Endothelial cell of umbilical vein (primary cell): Measurements from ENCODE around the gene WDR48. TPM values are rescaled to one million over a fixed set of nuclear protein-coding genes. Genes with fewer than 3 reads are reported as not detected.

ENCODE experiments used
- BruUV-seq: library from RNA; stranded (reverse); fragments of 400-500 nt; replicated peaks from 2 replicates; lab custom pipeline; 2021; lab: Mats Ljungman, UMichigan
- CTCF ChIA-PET: fragments of 300-600, 350-600 bp; sonication (Branson Sonifier 250); formaldehyde crosslinking; loops from one replicate; lab custom pipeline; 2021; ENCODE audit warnings: antibody characterized with exemption, inconsistent platforms; lab: Charles Lee
- POLR2A ChIA-PET: fragments of 300-600, 350-600 bp; sonication (Branson Sonifier 250); formaldehyde crosslinking; loops from one replicate; lab custom pipeline; 2021; ENCODE audit warnings: antibody characterized with exemption, inconsistent platforms; lab: Charles Lee
- DNase-seq: peaks from one replicate; pipeline ENCODE4 v3.0.0-alpha.2; 2011; ENCODE audit warnings: low read depth, low spot score
- FAIRE-seq: peaks from 2 replicates; lab custom pipeline; 2011; peaks lifted over from hg19 to GRCh38; lab: Jason Lieb, UNC
- H2AFZ ChIP-seq: 2 replicates; pipeline ENCODE4 v1.6.0; 2012; ENCODE audit warnings: low read depth, low read length, control low read depth, inconsistent platforms
- H3K27ac ChIP-seq: 2 replicates; pipeline ENCODE4 v1.5.1; 2011; ENCODE audit warnings: low read depth, mild to moderate bottlenecking, control low read depth, low read length, moderate library complexity; ENCODE audit not compliant: insufficient read depth
- H3K27me3 ChIP-seq, 2 experiments: 2 replicates each; pipeline versions ENCODE4 v1.6.0 to v1.6.1; 2011; ENCODE audit warnings: low read length in 2 of 2, mixed read lengths in 1 of 2; ENCODE audit not compliant: control insufficient read depth in 2 of 2, insufficient read depth in 2 of 2
- H3K36me3 ChIP-seq, 2 experiments: 2 replicates in 1 of 2; 3 replicates in 1 of 2; pipeline ENCODE4 v1.5.1; 2011; ENCODE audit warnings: low read length in 2 of 2, mild to moderate bottlenecking in 1 of 2, moderate library complexity in 1 of 2; ENCODE audit not compliant: control insufficient read depth in 2 of 2, insufficient read depth in 2 of 2; ENCODE audit errors: extremely low read depth in 1 of 2
- H3K4me1 ChIP-seq: 3 replicates; pipeline ENCODE4 v1.5.1; 2011; ENCODE audit warnings: mild to moderate bottlenecking, low read length; ENCODE audit not compliant: control insufficient read depth, insufficient read depth; ENCODE audit errors: extremely low read depth
- H3K4me2 ChIP-seq: 2 replicates; pipeline ENCODE4 v1.6.1; 2011; ENCODE audit warnings: low read length, control low read depth, mixed read lengths; ENCODE audit not compliant: insufficient read depth
- H3K4me3 ChIP-seq, 3 experiments: fragments of 200-600 bp in 1 of 3; sonication (generic), shearing (Covaris generic) in 1 of 3; replicated peaks in 1 of 3; 2 replicates each; pipeline ENCODE4 v1.5.1; 2011 to 2016; ENCODE audit warnings: control low read depth in 3 of 3, low read length in 3 of 3, mild to moderate bottlenecking in 2 of 3, inconsistent platforms in 1 of 3, low read depth in 1 of 3, moderate library complexity in 1 of 3; ENCODE audit not compliant: insufficient read depth in 1 of 3
- H3K79me2 ChIP-seq: 2 replicates; pipeline ENCODE4 v1.6.0; 2012; ENCODE audit warnings: low read length, inconsistent platforms; ENCODE audit not compliant: control insufficient read depth, insufficient read depth
- H3K9ac ChIP-seq: replicated peaks from 2 replicates; pipeline ENCODE3; 2011; ENCODE audit warnings: low read length, control low read depth; ENCODE audit not compliant: insufficient read depth; ENCODE audit errors: extremely low read depth
- H3K9me1 ChIP-seq: replicated peaks from 3 replicates; pipeline ENCODE4 v1.6.0; 2011; ENCODE audit warnings: mild to moderate bottlenecking, low read length; ENCODE audit not compliant: control insufficient read depth, insufficient read depth; ENCODE audit errors: extremely low read depth
- H3K9me3 ChIP-seq: replicated peaks from 2 replicates; pipeline ENCODE4 v1.5.1; 2012; ENCODE audit warnings: low read length, inconsistent platforms; ENCODE audit not compliant: control insufficient read depth, insufficient read depth
- H4K20me1 ChIP-seq: replicated peaks from 2 replicates; pipeline ENCODE3; 2011; ENCODE audit warnings: mild to moderate bottlenecking, low read length; ENCODE audit not compliant: control insufficient read depth, insufficient read depth; ENCODE audit errors: extremely low read depth
- EZH2 ChIP-seq: IDR thresholded peaks from 2 replicates; pipeline ENCODE4 v1.6.1; 2012; ENCODE audit warnings: borderline replicate concordance, low read depth, mild to moderate bottlenecking, moderate library complexity, low read length, inconsistent platforms; ENCODE audit not compliant: severe bottlenecking
- FOS ChIP-seq: IDR thresholded peaks from 2 replicates; pipeline ENCODE4 v1.6.1; 2011; ENCODE audit warnings: mild to moderate bottlenecking, low read length, moderate library complexity, borderline replicate concordance; ENCODE audit not compliant: insufficient read depth
- GATA2 ChIP-seq: IDR thresholded peaks from 2 replicates; pipeline ENCODE4 v1.7.0; 2011; ENCODE audit warnings: low read depth, mild to moderate bottlenecking, moderate library complexity, mixed read lengths, low read length; ENCODE audit not compliant: insufficient read length, insufficient read depth
- JUN ChIP-seq: IDR thresholded peaks from 2 replicates; pipeline ENCODE4 v1.6.1; 2011; ENCODE audit warnings: borderline replicate concordance, low read depth; ENCODE audit not compliant: insufficient read length, insufficient read depth
- MYC ChIP-seq: IDR thresholded peaks from one replicate; pipeline ENCODE4 v1.6.1; 2011; ENCODE audit warnings: mild to moderate bottlenecking, low read depth, low read length
- POLR2A ChIP-seq: IDR thresholded peaks from 2 replicates; pipeline ENCODE4 v1.6.1; 2012; ENCODE audit warnings: low read depth, mild to moderate bottlenecking, control low read depth, low read length
- POLR2AphosphoS5 ChIP-seq: IDR thresholded peaks from 2 replicates; pipeline ENCODE4 v1.6.1; 2012; ENCODE audit warnings: low read depth, mild to moderate bottlenecking, control low read depth, low read length, moderate library complexity; ENCODE audit not compliant: insufficient read depth
- dilution Hi-C: fragments of 300-500 bp; cut with MboI; formaldehyde crosslinking; loops from one replicate; pipeline ENCODE4 v1.15.0; 2019; ENCODE audit warnings: low sequenced_read_pairs; ENCODE audit not compliant: extremely low pct_ligation_motif_present
- intact Hi-C: fragments of 100-400 bp; cut with micrococcal nuclease; formaldehyde crosslinking; loops from one replicate; pipeline ENCODE4 v1.10.0; 2022
- polyA plus RNA-seq, 4 experiments: library from polyadenylated mRNA; depleted of rRNA in 3 of 4; stranded (reverse) in 3 of 4; unstranded in 1 of 4; fragments of >200 nt; gene quantifications; 2 replicates each; pipeline versions ENCODE4 v1.2.1 to v1.2.3, GENCODE V29; 2011 to 2012; ENCODE audit warnings: missing spikeins in 1 of 4
- total RNA-seq: library from RNA; stranded (reverse); gene quantifications from 2 replicates; pipeline ENCODE4 v1.2.3, GENCODE V29; 2021
- TF ChIP-seq, protein P1 (sequence below), 2 donors: IDR thresholded peaks; 1 replicate in 1 of 2; 2 replicates in 1 of 2; pipeline ENCODE4 v1.5.1; 2011; ENCODE audit warnings: low read length in 2 of 2, mild to moderate bottlenecking in 2 of 2, moderate library complexity in 2 of 2, control low read depth in 1 of 2, inconsistent platforms in 1 of 2, low read depth in 1 of 2; ENCODE audit not compliant: insufficient read depth in 1 of 2; ENCODE audit errors: extremely low read depth in 1 of 2
- TF ChIP-seq, protein P2 (sequence below): IDR thresholded peaks from 2 replicates; pipeline ENCODE4 v1.6.1; 2011; ENCODE audit not compliant: insufficient read depth, insufficient read length

Gene WDR48
- total and polyA plus RNA-seq, 2 donors (not counting 3 experiments of a cell fraction or from before 2014, with no cell fraction given): 13.7 to 25.3 TPM

DNA sequence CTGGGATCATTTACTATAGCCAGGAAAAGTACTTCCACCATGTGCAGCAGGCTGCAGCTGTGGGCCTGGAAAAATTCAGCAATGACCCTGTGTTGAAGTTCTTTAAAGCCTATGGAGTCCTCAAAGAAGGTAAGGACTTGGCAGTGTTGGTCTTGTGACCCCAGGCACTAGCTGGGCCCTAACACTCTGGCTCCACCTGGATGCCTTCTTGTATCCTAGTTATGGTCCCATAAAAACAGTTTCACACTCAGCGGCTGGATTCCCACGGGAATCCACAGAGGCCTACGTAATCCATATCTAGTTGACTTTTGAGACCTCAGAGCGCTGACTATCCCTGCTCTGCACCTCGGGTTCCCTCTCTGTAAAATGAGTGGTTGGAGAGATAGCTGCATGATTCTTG is 57.3 kb downstream of the WDR48 start:
- dilution Hi-C loops (loop anchor here (5.0 kb wide), 1 partner anchor 83 kb away; the partner anchor contains the start of gene XIRP1), intact Hi-C loops (no loop called here)
- Histone ChIP-seq H3K79me2 (peaks cover 29% of the 10 kb centered on the region), H3K27ac (no peak overlapping the region), H3K9me3 (no peaks in the 10 kb centered on the region), H3K4me3 (no peak overlapping the region), H3K9me1 (no peaks in the 10 kb centered on the region), H3K4me2 (no peak overlapping the region), H3K36me3 (no peaks in the 10 kb centered on the region), H3K27me3 (no peaks in the 10 kb centered on the region), H2AFZ (no peak overlapping the region), H3K4me1 (peaks cover 18% of the 10 kb centered on the region), H4K20me1 (no peaks in the 10 kb centered on the region), H3K9ac (no peak overlapping the region)
- no peak for DNase-seq
- TF ChIP-seq, protein P1, sequence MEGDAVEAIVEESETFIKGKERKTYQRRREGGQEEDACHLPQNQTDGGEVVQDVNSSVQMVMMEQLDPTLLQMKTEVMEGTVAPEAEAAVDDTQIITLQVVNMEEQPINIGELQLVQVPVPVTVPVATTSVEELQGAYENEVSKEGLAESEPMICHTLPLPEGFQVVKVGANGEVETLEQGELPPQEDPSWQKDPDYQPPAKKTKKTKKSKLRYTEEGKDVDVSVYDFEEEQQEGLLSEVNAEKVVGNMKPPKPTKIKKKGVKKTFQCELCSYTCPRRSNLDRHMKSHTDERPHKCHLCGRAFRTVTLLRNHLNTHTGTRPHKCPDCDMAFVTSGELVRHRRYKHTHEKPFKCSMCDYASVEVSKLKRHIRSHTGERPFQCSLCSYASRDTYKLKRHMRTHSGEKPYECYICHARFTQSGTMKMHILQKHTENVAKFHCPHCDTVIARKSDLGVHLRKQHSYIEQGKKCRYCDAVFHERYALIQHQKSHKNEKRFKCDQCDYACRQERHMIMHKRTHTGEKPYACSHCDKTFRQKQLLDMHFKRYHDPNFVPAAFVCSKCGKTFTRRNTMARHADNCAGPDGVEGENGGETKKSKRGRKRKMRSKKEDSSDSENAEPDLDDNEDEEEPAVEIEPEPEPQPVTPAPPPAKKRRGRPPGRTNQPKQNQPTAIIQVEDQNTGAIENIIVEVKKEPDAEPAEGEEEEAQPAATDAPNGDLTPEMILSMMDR (IDR thresholded peaks at IDR 0.05; ENCODE audit: extremely low read depth in 1 of 2, insufficient read depth in 1 of 2, low read depth in 1 of 2, low read length in 2 of 2): no peak
- TF ChIP-seq MYC (no peak), EZH2 (no peak), FOS (no peak), POLR2A (no peak), POLR2AphosphoS5 (no peak), JUN (no peak), GATA2 (no peak)
- TF ChIP-seq, protein P2, sequence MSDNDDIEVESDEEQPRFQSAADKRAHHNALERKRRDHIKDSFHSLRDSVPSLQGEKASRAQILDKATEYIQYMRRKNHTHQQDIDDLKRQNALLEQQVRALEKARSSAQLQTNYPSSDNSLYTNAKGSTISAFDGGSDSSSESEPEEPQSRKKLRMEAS: no peak
- no peak for FAIRE-seq
- ChIA-PET CTCF (interaction anchor here (0.8 to 1.3 kb wide), 2 partner anchors 18 to 179 kb away, joined by 3 to 4 read pairs; no protein-coding TSS in a partner anchor), POLR2A (no interaction called here)
- BruUV-seq: no TSS peak
